Activated T-cell treated with anti-CD3 and anti-CD28 coated beads for 48 hours (primary cell): ENCODE measurements around the gene APMAP.

Experiments used
- DNase-seq: peaks from one replicate; pipeline ENCODE4 v3.0.0-alpha.2; 2020; ENCODE audit warnings: low read depth

APMAP gene

DNA sequence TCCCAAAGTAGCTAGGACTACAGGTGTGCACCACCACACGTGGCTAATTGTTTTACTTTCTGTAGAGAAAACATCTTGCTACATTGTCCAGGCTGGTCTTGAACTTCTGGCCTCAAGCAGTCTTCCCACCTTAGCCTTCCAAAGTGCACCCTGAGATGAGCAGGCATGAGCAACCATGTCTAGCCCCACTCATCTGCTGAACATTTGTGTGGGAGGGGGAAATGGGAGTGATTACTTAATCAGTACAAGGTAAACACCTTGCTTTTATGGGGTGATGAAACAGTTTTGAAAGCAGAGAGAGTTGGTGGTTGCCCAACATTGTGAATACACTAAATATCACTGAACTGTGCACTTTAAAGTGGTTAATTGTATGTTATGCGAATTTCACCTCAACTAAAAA lies 5.3 kb downstream of the APMAP start:
- no peak for DNase-seq

DNA sequence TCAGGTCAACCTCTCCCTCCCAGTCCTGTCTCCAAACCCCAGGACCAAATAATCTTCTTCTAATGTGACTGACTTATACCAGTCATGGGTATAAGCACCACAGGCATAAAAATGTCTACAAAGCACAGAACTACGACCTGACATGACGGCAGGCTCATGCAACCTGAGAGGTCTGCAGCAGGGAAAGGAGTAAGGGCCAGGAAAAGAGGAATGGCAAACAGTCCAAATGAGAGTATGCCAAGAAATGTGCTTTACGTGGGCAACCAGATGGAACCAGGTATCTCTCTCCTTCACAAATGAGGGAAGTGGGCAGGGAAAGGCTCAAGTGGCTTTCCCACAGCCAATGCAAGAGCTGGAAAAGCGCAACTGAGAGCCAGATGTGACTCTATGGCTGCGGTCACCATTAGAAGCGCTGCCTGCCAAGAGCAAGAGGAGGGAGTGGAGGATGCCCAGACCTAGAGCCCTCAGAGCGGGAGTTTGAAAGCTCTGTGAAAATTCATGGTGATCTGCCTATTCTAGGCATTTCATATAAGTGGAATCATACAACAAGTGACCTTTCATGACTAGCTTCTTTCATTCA lies 6.0 kb downstream of the APMAP start:
- DNase-seq, result no peak

DNA sequence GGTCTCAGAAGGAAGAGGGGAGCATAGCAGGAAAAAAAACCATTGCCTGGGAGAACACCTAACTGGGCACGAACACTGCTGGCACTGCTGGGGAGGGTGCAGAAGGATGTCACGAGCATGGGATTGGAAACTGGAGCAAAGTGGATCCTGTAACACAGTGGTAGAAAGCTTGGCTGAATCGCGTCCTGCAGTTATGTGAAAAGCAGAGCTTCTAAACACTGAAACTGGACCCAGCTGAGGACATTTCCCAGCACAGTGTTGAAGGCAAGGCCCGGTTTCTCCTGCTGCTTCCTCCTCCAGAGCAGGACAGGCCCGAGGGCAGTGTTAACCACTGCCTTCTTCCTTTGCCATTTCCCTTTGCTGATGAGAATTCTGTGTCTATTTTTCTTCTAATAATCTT lies 6.7 kb downstream of the APMAP start:
- DNase-seq, result no peak

DNA sequence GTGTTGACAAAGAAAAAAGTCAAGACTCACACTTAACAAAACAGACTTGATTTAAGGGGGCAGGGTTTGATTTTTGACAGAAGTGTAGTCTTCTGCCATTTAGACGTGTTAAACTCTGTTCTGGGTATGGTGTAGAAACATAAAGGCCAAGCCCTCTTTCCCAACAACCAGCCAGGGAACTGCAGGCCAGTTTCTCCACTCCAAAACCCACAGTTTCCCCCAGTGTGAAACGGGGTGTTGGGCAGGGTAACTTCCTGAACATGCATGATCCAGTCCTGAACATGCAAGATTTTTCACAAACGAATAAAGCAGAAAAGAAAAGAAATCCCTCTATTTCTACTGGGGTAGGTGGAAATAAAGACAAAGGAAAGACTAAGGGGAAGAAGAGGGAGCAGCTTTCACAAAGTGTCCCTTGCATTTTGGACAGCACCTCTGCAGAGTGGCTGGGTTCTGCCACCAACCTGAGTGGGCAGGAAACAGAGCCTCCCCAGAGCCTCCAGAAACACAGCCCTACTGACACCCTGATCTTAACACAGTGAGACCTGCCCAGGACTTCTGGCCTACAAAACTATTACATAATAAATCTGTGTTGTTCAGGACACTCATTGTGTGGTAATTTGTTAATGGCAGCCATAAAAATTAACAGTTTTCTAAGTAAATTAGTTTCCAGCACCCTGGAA lies 7.5 kb downstream of the APMAP start:
- DNase-seq, result no peak

DNA sequence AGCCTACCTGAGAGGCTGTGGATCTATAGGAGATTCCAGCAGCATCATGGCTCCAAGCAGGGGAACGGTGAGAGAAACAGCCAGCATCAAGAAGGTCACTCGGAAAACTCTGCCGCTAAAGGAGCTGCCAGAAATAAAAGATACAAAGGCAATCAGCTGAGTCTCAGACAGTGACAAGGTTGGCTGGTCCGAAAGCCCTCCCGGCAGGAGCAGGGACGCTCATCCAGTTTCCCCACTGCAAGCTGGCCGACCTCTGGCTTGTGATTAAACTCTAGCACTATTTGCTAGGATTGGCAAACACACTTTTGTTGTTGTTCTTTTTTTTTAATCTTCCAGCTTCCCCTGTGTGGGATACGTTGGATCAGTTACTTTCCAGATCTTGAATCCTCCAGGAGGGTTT lies 8.7 kb downstream of the APMAP start:
- no peak for DNase-seq

DNA sequence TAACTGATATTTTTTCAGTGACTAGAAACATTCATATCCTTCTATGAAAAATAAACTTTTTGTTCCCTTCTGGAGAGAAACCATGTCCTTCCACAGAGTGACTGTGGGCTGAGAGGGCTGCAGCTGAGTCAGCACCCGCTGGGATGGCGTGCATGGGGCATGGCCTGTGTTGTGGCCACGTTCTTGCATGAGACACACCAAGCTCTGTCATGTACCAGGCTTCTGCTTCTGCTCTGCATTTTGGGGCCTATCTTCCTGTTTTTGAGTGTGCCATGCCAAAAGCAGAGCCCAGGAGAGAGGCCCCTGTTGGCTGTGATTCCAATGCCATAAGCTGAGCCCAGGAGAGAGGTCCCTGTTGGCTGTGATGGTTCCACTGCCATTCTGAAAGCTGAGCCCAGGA lies 10.8 kb downstream of the APMAP start:
- no peak for DNase-seq

DNA sequence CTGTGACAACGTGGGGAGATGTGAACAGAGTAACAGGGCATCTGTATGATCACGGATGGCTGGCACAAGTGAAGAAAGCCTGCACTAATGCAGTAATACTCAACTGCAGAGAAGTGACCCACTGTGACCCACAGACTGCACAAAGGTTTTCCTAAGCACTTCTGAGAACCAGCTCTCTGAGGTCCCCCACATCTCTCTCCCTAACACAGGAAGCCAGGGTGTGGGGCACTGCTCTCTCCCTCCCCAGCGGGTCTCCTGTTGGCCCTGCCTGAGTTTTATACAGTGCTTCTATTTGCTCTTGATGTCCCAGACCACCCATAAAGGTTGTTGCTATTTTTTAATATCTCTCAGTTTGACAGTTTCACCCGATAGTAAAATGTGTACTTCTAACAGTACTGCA lies 11.3 kb downstream of the APMAP start:
- DNase-seq, result no peak

DNA sequence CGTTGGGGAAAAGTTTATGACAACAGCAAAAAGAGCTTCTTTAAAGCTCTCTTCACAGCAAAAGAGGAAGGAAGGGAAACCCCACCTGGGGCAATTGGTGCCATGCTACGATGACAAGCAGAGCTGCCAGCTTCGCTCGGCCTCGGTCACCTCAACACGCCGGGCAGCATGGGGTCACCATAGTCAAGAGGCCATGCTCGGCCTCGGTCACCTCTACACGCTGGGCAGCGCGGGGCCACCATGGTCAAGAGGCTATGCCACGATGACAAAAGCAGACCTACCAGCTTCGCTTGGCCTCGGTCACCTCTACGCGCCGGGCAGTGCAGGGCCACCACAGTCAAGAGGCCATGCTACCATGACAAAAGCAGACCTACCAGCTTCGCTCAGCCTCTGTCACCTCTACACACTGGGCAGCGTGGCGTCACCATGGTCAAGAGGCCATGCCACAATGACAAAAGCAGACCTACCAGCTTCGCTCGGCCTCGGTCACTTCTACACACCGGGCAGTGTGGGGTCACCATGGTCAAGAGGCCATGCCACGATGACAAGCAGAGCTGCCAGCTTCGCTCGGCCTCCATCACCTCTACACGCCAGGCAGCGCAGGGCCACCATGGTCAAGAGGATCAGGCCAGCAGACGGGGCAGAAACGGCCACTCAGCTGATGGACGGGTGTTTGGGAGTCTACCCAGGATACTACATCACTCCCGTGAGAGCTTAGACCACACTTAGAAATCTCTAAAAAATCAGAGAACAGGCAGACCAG lies 12.1 kb downstream of the APMAP start:
- DNase-seq, result no peak

DNA sequence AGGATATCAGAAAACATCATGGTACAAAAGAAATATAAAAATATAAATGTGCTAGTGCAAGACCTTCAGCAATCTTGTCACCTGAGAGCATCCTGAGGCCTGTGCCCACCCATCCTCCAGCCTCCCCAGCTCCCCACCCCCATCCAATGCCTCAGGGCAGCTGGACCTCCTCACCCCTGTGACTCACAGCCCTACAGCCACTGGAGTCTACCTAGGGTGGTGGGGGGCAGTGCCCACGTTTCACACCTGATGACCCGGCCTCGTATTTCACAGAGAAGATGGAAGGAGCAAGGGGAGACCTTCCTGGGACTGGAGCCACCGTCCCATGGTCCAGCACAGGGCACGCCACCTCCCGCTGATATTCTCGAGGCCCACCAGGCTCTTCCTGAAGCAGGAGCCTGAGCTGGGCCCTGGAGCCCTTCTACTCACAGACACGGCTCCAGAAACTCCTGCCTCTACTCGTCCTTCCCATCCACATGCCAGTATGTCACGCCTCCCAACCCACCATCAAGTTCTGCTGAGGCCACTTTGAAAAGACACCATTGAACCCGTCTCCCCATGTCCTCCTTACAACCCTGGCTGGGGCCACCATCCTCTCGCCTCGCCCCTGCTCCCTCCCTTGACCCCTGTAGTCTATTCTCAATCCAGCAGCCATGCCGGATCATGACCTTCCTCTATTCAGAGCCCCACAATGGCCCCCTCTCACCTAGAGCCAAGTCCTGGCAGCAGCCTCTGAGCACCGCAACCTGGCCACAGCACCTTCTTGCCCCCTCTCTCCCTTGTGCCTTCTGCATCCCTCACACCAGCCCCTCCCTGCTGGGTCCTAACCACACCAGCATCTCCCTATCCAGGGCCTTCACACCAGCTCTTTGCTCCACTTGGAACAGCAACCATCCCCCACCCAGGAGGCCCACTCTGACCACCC lies 13.3 kb downstream of the APMAP start:
- no peak for DNase-seq

DNA sequence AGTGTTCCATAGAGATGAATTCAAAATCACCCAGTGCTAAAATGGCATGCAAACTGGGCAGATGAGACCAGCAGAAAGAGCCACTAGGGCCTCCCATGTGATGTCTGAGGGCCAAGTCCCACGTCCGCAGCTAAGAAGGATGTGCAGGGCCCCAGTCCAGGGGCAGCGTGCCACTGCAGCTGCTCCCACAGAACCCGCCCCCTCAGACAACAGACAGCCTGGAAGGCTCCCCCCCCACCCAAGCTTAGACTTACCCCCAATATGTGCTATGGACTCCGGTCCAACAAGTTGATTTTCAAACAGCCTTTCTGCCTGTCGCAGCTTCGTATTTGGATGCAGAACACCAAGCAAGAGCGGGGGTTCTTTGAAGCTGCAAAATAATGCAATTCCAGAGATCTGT lies 14.0 kb downstream of the APMAP start:
- DNase-seq, result no peak

DNA sequence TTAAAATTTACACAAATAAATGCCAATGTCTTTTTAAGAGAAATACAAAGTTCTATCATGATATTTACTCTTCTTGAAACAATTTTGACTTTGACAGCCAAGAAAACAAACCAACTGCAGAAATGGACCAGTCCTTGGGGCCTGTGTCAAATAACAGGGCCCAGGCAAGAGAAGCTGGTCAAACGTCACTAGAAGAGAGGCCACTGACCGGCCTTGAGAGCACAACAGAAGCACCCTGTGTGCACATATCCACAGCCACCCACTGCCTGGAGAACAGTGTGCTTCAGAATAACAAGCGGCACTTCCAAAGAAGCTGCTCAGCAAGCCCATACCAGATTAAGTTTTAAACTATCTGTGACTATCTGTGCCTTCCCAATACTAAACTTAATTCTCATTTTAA lies 14.8 kb downstream of the APMAP start:
- DNase-seq, result no peak

DNA sequence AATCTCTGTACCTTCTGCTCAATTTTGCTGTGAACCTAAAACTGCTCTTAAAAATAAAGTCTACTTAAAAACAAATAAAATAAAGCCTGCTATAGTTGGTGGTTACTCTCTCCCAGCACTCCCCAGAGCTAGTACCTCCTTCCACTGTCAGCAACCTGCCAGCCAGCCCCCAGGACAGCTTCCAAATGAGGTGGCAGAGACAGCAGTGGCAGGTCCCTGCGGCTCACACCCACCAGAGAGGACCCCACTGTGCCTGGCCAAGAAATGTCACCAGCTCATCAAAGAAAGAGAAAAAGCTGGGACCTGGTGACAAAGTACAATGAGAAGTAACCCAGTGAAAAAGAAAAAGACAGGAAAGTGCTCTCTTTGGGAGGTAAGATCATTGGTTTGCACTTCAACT lies 15.2 kb downstream of the APMAP start:
- no peak for DNase-seq

DNA sequence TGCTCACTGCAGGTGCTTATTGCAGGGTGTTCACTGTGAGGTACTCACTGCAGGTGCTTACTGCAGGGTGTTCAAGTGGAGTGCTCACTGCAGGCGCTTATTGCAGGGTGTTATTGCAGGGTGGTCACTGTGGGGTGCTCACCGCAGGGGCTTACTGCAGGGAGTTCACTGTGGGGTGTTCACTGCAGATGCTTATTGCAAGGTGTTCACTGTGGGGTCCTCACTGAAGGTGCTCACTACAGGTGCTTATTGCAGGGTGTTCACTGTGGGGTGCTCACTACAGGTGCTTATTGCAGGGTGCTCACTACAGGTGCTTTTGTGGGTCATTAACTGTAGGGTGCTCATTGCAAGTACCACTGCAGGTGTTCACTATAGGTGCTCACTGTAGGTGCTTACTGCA lies 20.2 kb downstream of the APMAP start:
- DNase-seq, result no peak

DNA sequence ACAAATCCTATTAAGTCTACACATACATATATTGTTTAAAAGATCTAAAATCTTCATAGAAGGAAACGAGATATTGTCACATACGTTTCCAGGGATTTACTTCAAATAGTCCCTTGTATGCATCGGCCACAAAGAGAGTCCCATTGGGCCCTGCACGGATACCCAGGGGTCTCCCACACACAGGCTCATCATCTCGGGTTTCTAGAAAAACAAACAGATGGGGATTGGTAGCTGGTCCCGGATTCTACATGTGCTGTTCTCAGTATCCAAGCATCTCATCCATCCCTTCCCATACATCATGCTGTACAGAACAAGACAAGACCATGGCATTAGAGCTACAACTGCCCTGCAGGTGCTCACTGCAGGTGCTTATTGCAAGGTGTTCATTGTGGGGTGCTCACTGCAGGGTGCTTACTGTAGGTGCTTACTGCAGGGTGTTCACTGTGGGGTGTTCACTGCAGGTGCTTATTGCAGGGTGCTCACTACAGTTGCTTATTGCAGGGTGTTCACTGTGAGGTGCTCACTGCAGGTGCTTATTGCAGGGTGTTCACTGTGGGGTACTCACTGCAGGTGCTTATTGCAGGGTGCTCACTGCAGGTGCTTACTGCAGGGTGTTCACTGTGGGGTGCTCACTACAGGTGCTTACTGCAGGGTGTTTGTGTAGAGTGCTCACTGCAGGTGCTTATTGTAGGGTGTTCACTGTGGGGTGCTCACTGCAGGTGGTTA lies 21.0 kb downstream of the APMAP start:
- no peak for DNase-seq

DNA sequence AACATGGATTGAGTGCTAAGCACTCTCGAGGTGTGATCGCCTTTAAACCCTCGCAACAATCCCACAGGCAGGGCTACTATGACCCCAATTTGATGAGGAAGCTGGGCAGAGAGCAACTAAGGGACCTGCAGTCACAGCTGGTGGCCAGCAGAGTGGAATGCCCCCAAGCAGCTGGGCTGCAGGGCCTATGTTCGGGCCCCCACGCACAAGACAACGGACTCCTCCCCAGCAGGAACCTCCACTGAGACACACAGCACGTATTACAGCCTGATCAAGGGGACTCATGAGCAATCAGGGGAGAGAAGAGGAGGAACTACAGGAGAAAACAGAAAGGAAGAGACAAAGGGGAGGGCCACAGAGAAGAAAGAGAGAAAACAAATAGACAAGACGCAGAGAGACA lies 21.8 kb downstream of the APMAP start:
- no peak for DNase-seq

DNA sequence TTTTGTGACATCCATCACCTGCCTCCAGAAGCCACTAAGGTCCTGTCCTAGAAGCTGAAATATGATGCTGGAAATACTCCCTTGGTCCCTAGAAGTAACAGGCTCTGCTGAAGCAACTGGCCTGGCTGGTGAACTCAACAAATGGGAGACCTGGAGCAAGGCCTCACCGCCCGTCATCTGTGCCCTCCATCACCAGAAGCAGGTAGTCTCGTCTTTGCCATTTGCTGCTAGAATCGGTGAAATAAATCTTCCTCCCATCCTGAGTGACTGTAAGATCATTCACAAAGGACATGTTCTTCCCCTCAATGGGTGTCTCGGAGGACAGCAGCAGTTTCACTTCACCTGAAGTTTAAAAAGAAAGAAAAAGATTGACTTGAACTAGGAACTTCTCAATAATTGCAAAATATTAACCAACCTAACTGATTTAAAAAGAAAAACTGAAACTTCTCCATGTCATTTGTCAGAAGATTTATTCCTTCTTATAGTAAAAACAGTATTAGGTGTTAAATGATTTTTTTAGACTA lies 22.5 kb downstream of the APMAP start:
- no peak for DNase-seq

DNA sequence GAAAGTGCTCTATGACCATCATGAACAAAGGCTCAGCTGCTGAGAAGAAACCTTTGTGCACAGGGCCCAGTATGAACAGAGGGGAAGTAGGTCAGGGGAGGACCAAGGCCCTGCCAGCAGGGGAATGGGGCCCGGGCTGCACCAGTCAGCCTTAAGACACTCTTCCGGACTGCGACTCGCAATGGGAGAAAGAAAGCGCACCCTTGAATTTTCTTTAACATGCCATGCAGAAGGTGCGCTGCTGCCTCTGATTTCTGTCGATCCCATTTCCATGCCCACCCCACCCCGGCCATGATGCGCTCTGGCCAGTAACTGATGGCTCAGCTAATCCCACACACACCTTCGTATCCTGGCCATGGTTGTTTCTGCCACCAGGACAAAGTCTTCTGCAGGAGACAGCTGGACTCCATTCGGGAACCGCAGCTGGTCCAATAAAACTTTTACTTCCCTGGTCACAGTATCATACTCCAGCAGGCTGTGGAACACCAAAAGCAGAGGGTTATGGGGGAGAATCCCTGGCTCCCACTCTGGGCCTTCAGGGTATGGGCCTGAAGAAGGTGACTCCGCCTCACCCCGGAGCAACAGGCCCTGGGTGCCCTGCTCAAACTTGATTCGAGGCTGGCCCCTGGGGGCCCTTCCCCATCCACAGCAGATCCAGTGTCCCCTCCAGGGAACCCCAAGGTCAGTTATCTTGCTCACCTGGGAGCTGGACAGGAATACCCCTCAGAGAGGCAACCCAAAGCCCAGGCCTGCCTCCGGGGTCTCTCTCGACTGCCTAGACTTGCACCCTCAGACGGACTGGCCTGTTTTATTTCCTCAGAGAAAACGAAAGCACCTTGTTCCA lies 23.1 kb downstream of the APMAP start:
- no peak for DNase-seq

DNA sequence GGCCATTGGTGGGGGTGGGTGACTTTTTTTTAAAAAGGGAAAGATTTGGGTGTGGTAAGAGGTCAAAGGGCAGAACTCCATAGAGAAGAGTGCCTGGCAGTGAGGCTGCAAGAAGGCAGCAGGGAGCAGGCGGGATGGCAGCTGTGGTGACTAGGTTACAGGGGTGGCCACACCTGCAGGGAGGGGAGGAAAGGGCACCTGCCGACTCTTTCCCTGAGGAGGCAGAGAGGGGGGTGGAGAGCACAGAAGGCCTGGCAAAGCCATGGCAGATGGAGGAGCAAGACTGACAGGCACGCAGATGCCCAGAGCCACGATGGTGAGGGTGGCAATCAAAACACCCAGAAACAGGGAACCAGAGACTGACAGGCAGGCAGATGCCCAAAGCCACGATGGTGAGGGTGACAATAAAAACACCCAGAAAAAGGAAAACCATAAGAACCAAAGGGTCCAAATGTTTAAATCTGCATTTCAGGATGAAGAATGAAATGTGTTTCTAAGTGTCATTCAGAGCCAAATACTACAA lies 24.2 kb downstream of the APMAP start:
- no peak for DNase-seq

DNA sequence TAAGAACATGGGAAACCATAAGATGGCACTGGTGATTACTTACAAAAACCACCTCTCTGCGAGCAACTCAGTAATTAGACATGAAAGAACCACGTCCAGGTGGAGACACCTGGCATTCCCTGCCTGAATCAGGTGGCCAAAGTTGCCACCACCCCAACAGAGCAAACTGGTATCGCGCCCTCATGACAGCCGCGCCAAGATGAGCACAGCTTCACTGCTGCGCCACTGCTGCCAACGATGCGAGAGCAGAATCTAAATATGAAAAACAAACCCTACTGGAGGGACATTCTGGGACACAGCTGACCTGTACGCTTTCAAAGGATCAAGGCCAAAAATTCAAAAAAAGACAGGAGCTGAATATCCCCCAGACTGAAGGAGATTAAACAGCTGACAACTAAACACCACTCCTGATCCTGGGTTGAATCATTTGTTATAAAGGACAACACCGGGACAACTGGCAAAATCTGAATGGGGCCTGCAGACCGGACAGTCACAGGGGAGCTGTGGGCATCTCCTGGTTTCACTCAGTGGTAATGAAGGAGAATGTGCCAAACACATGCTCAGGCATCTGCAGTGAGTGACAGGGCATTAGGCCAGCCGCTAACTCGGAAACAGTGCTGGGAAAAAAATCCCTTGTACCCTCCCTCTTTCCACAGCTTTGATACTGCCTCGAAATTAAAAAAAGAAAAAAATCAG lies 26.1 kb downstream of the APMAP start:
- DNase-seq, result no peak
